Thoracic aorta (tissue), 2 donors: Measurements from ENCODE around the gene LRCOL1. TPM values are rescaled to one million over a fixed set of nuclear protein-coding genes. Genes with fewer than 3 reads are reported as not detected.

Experiments used
- ATAC-seq: fragments of 150-250 bp; one replicate; pipeline ENCODE4 v1.8.0; 2017; ENCODE audit warnings: low read depth; ENCODE audit not compliant: insufficient number of reproducible peaks, low FRiP score
- DNase-seq: peaks from one replicate; pipeline ENCODE4 v3.0.0-alpha.2; 2020; ENCODE audit warnings: low spot score
- H3K27ac ChIP-seq, 2 donors: fragments of 200-600 bp; sonication (generic); 1 replicate in 1 of 2; 2 replicates in 1 of 2; pipeline ENCODE4 v1.5.1; 2016; ENCODE audit warnings: mild to moderate bottlenecking in 2 of 2, moderate library complexity in 2 of 2
- H3K27me3 ChIP-seq: fragments of 200-600 bp; sonication (generic); replicated peaks from 2 replicates; pipeline ENCODE4 v1.6.0; 2016; ENCODE audit warnings: mild to moderate bottlenecking; ENCODE audit not compliant: insufficient read depth
- H3K36me3 ChIP-seq: fragments of 200-600 bp; sonication (generic); one replicate; pipeline ENCODE4 v1.5.1; 2016
- H3K4me1 ChIP-seq, 2 donors: fragments of 200-600 bp; sonication (generic); 1 replicate in 1 of 2; 2 replicates in 1 of 2; pipeline versions ENCODE4 v1.5.1 to v1.6.0; 2016; ENCODE audit warnings: low read depth in 2 of 2, mild to moderate bottlenecking in 1 of 2; ENCODE audit not compliant: control insufficient read depth in 1 of 2
- H3K4me3 ChIP-seq: fragments of 200-600 bp; sonication (generic); 2 replicates; pipeline ENCODE4 v1.5.1; 2016; ENCODE audit warnings: mild to moderate bottlenecking
- H3K9me3 ChIP-seq: fragments of 200-600 bp; sonication (generic); 2 replicates; pipeline ENCODE4 v1.5.1; 2016
- total RNA-seq, 2 donors: library from RNA; depleted of rRNA; stranded (reverse); fragments of >200 nt; gene quantifications; one replicate each; pipeline versions ENCODE4 v1.1.0 to v1.2.3, GENCODE V29; 2016
- TF ChIP-seq, protein P1 (sequence below): fragments of 200-600 bp; sonication (generic); IDR thresholded peaks from one replicate; pipeline ENCODE4 v1.5.1; 2019; ENCODE audit warnings: antibody characterized with exemption

Gene LRCOL1
- total RNA-seq, 2 donors from 2014 or later, result not detected

DNA sequence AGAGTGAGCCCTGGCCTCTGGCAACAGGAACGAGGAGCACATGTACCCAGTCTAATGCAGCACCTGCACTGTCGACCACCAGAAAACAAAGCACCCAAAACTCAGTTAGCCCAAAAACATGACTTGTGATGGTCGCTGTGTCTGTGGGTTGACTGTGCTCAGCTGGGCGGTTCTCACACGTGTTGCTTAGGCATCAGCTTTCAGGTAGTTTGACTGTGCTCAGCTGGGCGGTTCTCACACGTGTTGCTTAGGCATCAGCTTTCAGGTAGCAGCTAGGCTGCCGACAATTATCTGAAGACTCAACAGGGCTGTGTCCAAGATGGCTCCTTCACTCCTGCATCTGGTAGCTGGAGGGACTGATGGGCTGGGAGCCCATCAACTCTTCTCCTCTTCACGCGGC lies 1.2 kb upstream of the LRCOL1 start:
- TF ChIP-seq, protein P1, sequence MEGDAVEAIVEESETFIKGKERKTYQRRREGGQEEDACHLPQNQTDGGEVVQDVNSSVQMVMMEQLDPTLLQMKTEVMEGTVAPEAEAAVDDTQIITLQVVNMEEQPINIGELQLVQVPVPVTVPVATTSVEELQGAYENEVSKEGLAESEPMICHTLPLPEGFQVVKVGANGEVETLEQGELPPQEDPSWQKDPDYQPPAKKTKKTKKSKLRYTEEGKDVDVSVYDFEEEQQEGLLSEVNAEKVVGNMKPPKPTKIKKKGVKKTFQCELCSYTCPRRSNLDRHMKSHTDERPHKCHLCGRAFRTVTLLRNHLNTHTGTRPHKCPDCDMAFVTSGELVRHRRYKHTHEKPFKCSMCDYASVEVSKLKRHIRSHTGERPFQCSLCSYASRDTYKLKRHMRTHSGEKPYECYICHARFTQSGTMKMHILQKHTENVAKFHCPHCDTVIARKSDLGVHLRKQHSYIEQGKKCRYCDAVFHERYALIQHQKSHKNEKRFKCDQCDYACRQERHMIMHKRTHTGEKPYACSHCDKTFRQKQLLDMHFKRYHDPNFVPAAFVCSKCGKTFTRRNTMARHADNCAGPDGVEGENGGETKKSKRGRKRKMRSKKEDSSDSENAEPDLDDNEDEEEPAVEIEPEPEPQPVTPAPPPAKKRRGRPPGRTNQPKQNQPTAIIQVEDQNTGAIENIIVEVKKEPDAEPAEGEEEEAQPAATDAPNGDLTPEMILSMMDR, result no peak
- Histone ChIP-seq H3K27me3 (no peaks in the 10 kb centered on the region), H3K27ac (no peak overlapping the region), H3K4me3 (no peak overlapping the region), H3K9me3 (peaks cover 6% of the 10 kb centered on the region), H3K4me1 (peaks cover 0 to 11% of the 10 kb centered on the region in 2 donors), H3K36me3 (no peaks in the 10 kb centered on the region)
- DNase-seq (no peak), ATAC-seq (no peak)

DNA sequence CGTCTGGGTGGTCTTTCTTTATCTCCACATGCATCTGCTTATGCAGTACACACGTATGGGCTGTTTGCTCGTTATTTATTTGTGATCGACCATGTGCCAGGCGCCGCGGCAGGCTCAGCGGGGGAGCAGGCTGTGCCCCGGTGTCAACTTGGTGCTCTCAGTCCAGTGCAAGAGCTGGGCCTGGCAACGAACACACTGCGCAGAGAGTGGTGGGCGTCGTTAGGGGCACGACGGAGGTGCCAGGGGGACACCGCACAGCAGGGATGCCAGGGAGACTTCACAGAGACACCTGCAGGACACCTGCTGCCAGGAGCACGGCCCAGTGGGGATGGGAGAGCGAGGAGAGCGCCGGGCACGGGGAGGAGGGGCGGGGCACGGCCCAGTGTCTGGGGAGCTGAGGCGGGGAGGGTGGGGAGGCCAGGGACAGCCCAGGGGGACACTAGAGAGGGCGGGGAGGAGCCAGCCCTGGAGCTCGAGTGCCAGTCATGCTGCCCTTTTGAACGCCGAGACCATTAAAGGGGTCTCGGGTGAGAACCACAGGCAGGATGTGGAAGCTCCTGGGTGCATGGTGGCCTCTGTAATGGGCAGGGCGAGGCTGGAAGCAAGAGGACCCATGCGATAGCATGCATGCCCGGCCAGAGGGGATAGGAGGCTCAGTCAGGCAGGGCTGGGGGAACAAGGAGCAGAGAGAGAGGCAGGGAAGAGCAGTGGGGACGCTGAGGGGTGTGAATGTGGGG lies 652 bp upstream of the LRCOL1 start:
- TF ChIP-seq, protein P1, result no peak
- Histone ChIP-seq H3K27me3 (no peaks in the 10 kb centered on the region), H3K4me1 (peaks cover 0 to 11% of the 10 kb centered on the region in 2 donors), H3K9me3 (no peaks in the 10 kb centered on the region), H3K27ac (no peak overlapping the region), H3K4me3 (no peak overlapping the region), H3K36me3 (no peaks in the 10 kb centered on the region)
- no peak for ATAC-seq
- no peak for DNase-seq

DNA sequence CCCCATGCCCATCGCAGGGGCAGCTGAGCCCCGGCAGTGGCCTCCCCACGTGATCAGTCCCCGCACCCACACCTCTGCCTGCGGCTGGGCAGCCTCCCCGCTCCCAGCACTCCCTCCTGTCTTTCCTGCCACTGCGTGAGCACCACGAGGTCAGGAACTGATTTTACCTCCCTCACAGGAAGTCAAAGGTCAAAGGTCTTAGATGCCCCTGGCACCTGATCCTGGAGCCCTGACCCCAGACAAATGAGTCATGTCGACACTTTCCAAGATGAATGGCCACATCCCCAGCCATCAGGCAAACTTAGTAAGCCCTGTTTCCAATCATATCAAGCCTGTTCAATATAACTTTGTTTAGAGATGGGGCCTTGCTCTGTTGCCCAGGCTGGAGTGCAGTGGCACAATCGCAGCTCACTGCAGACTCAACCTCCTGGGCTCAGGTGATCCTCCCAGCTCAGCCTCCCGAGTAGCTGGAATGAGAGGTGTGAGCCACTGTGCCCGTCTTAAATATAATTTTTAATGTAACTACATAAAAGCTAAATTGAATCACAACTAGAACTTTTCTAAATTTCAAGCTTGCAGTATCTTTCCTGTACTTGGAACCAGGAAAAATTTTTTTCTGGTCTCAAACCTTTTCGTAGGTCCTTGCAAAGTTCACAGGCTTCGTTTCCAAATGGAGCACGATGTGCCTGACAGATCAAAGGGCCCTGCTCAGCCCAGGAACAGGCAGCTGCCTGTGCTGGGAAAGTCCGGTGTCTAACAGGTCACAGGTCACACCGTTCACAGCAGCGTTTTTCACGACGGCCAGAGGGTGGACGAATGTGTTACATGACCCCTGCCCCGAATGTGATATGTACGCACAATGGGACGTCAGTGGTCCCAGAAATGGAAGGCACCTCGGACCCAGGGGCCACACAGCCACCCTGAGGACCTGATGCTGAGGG lies 1.9 kb downstream of the LRCOL1 start:
- no peak for ATAC-seq
- no peak for DNase-seq
- no peaks in the 10 kb centered on the region for H3K9me3 ChIP-seq
- H3K4me1 ChIP-seq, result peaks cover 0 to 17% of the 10 kb centered on the region in 2 donors
- H3K27ac ChIP-seq, result no peak overlapping the region
- H3K27me3 ChIP-seq, result no peaks in the 10 kb centered on the region
- no peaks in the 10 kb centered on the region for H3K36me3 ChIP-seq
- TF ChIP-seq, protein P1, result no peak
- no peak overlapping the region for H3K4me3 ChIP-seq

DNA sequence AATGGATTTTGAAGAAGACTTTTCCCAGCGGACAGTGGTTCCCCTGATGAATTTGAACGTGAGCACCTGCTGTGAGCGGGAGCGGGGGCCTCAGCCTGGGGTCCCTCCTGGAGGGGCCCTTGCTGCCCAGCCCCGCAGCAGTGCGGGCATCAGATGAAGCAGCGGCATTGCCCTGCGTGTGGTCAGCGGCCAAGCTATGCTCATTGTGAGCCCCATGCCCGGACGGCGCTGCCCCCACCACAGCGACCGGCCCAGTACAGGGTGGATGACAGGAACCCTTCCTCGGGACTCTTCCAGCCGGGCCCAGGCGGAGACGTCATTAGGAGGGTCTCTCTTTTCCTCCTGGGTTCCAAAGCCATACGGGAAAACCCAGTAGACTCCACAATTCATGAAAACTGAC lies 3.5 kb downstream of the LRCOL1 start:
- H3K27me3 ChIP-seq, result no peaks in the 10 kb centered on the region
- DNase-seq (no peak), ATAC-seq (no peak)
- H3K36me3 ChIP-seq, result no peaks in the 10 kb centered on the region
- no peak overlapping the region for H3K4me3 ChIP-seq
- TF ChIP-seq, protein P1, result no peak
- H3K9me3 ChIP-seq, result no peaks in the 10 kb centered on the region
- no peak overlapping the region for H3K27ac ChIP-seq
- peaks cover 0 to 17% of the 10 kb centered on the region in 2 donors for H3K4me1 ChIP-seq

DNA sequence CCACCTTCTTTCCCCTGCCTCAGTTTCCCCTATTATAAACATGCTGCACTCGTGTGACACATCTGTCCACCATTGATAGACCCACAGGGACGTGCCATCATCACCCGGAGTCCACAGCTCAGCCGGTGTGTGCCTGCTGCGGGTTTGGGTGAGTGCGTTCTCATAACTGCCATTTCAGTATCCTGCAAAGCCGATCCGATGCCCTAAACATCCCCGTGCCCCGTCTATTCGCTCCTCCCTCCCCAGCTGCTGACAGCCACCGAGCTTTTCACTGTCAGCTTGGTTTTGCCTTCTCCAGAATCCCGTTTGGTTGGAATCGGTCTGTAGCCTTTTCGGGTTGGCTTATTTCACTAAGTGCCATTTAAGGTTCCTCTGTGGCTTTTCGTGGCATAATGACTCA lies 3.9 kb downstream of the LRCOL1 start:
- H3K4me3 ChIP-seq, result no peak overlapping the region
- H3K4me1 ChIP-seq, result peaks cover 0 to 17% of the 10 kb centered on the region in 2 donors
- no peaks in the 10 kb centered on the region for H3K27me3 ChIP-seq
- DNase-seq (no peak), ATAC-seq (no peak)
- TF ChIP-seq, protein P1, result no peak
- no peaks in the 10 kb centered on the region for H3K36me3 ChIP-seq
- no peak overlapping the region for H3K27ac ChIP-seq
- no peaks in the 10 kb centered on the region for H3K9me3 ChIP-seq
